ACC112 (cell line): Measurements from ENCODE around the gene SRPRB.

Experiments used
- H2AFZ ChIP-seq: fragments of 200-600 bp; sonication (generic); one replicate; pipeline ENCODE4 v1.6.0; 2017; ENCODE audit warnings: antibody characterized with exemption, low read length; ENCODE audit not compliant: unreplicated experiment
- H3K27ac ChIP-seq: fragments of 200-600 bp; sonication (generic); 2 replicates; pipeline ENCODE4 v1.5.1; 2014; ENCODE audit warnings: low read depth, mild to moderate bottlenecking, antibody characterized with exemption, low read length, moderate library complexity
- H3K27me3 ChIP-seq: fragments of 200-600 bp; sonication (generic); 2 replicates; pipeline ENCODE4 v1.6.1; 2014; ENCODE audit warnings: mild to moderate bottlenecking, antibody characterized with exemption, low read length, moderate library complexity, mixed read lengths; ENCODE audit not compliant: insufficient read depth
- H3K36me3 ChIP-seq: fragments of 200-600 bp; sonication (generic); 2 replicates; pipeline ENCODE4 v1.6.1; 2016; ENCODE audit warnings: mild to moderate bottlenecking, antibody characterized with exemption, low read length, moderate library complexity, mixed read lengths; ENCODE audit not compliant: insufficient read depth
- H3K4me1 ChIP-seq: fragments of 200-600 bp; sonication (generic); one replicate; pipeline ENCODE4 v1.6.1; 2016; ENCODE audit warnings: low read length, mixed read lengths; ENCODE audit not compliant: insufficient read depth, unreplicated experiment, control insufficient read depth
- H3K4me3 ChIP-seq: fragments of 200-600 bp; sonication (generic); 2 replicates; pipeline ENCODE4 v1.5.1; 2014; ENCODE audit warnings: mild to moderate bottlenecking, low read depth, low read length
- H3K79me2 ChIP-seq: fragments of 200-600 bp; sonication (generic); one replicate; pipeline ENCODE4 v1.6.0; 2016; ENCODE audit warnings: low read length; ENCODE audit not compliant: control insufficient read depth, unreplicated experiment, insufficient read depth

Gene SRPRB

DNA sequence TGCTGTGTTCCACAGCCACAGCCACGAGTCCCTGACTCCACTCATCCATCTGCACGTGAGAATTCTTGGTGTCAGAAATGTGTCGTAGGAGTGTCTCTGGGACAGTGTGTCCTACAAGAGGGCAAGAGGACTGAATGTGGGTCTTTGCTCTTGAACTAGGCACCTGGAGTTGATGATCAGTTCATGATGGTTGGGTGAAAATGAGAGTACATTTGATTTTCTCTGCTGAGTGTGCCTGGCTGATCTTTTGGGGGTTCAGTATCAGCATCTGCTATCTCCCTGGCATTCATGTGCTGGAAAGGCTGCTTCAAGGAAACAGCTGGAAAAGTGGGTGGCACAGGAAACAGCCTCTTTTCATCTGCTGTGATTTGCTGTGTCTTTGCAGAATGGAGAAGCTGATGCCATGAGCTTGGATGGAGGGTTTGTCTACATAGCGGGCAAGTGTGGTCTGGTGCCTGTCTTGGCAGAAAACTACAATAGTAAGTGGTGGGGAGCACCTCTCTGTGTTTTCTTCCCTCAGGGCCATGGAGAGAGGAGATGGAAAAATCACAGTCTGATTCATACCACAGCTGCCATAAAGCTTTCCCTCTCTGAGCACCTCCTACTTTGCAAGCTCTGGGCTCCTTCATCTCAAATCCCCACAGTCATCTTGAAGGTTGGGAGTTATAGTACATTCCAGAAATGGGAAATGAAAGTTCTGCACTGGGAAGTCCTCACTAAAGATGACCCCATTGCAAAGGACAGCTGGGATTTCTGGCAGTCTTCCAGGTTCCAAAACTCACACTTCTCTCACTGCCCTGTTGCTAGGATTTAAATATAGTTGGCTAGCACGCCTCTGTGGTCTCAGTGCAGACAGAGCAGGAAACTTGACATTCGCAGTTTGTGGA is 41.6 kb upstream of the SRPRB start:
- Histone ChIP-seq H3K79me2 (no peaks in the 10 kb centered on the region), H3K36me3 (no peaks in the 10 kb centered on the region), H3K27me3 (peaks cover 95% of the 10 kb centered on the region), H3K4me1 (no peaks in the 10 kb centered on the region), H3K4me3 (no peak overlapping the region), H2AFZ (no peak overlapping the region), H3K27ac (no peak overlapping the region)

- Histone ChIP-seq H3K79me2 (no peaks in the 10 kb centered on the region), H3K27me3 (peaks cover 95% of the 10 kb centered on the region), H2AFZ (no peak overlapping the region), H3K36me3 (no peaks in the 10 kb centered on the region), H3K4me3 (no peak overlapping the region), H3K27ac (no peak overlapping the region), H3K4me1 (no peaks in the 10 kb centered on the region)
Observed at GRCh38 chr3:133765256-133765655, 40.4 kb upstream of the SRPRB start.

DNA sequence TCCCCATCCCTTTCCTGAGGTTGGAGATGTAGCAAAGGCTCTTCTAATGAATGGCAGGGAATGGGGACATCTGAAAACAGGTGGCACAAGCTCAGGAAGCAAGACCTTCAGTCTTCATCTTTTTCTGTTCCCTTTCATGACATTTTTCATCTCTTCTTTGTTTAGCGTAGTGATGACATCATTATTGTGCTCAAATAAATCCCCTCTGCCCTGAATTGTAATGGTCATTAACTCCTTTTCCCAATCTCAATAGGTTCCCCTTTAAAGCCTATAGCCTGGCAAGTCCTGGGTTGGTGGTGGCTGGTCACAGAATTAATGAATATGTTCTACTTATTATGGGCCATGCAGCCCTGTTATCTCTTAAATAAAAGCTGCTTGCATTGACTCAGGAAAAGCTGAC is 38.0 kb upstream of the SRPRB start:
- Histone ChIP-seq H2AFZ (no peak overlapping the region), H3K79me2 (no peaks in the 10 kb centered on the region)

GRCh38 chr3:133769536-133769935 is 36.1 kb upstream of the SRPRB start:
- no peak overlapping the region for H3K27ac ChIP-seq
- H3K36me3 ChIP-seq: no peaks in the 10 kb centered on the region
- H2AFZ ChIP-seq: no peak overlapping the region
- H3K4me1 ChIP-seq: no peaks in the 10 kb centered on the region
- H3K79me2 ChIP-seq: no peaks in the 10 kb centered on the region
- peaks cover 75% of the 10 kb centered on the region for H3K27me3 ChIP-seq
- no peak overlapping the region for H3K4me3 ChIP-seq

More for the DNA sequence above, 38.0 kb upstream of the SRPRB start:
- no peak overlapping the region for H3K4me3 ChIP-seq
- H3K4me1 ChIP-seq: no peaks in the 10 kb centered on the region
- H3K27ac ChIP-seq: no peak overlapping the region
- peaks cover 86% of the 10 kb centered on the region for H3K27me3 ChIP-seq
- no peaks in the 10 kb centered on the region for H3K36me3 ChIP-seq

DNA sequence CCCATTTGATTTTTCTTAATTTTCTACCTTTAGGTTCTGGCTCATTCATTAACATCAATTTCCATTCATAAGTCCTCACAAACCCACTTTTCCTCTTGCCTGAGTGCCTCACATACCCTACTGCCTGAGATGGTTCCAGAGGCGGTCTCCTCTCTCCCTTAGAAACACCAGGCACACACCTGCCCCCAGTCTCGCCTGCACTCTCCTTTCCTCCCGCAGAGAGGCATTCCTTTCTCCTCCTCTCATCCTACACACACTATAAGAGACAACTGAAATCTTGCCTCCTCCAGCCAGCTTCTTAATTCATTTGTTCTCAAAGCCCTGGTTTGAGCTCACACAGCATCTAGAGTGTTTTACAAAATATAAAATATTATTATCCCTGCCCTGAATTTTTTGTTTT is 31.9 kb upstream of the SRPRB start:
- no peak overlapping the region for H3K4me3 ChIP-seq
- H3K36me3 ChIP-seq: no peaks in the 10 kb centered on the region
- no peaks in the 10 kb centered on the region for H3K4me1 ChIP-seq
- H2AFZ ChIP-seq: no peak overlapping the region
- H3K27me3 ChIP-seq: peaks cover 69% of the 10 kb centered on the region
- no peaks in the 10 kb centered on the region for H3K79me2 ChIP-seq
- H3K27ac ChIP-seq: no peak overlapping the region

DNA sequence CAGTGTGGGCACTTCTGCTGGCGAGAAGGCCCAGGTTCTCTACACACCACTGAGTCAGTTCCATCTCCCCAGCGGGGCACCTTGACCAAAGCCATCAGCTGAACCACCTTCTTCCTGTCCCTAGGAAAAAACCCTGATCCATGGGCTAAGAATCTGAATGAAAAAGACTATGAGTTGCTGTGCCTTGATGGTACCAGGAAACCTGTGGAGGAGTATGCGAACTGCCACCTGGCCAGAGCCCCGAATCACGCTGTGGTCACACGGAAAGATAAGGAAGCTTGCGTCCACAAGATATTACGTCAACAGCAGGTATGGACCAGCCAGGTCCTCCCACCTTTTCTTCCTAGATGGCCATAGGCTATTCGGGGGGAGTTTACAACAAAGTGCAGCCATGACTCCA is 30.3 kb upstream of the SRPRB start:
- no peak overlapping the region for H3K27ac ChIP-seq
- H2AFZ ChIP-seq: no peak overlapping the region
- H3K4me3 ChIP-seq: no peak overlapping the region
- no peaks in the 10 kb centered on the region for H3K36me3 ChIP-seq
- H3K79me2 ChIP-seq: no peaks in the 10 kb centered on the region
- peaks cover 71% of the 10 kb centered on the region for H3K27me3 ChIP-seq
- H3K4me1 ChIP-seq: no peaks in the 10 kb centered on the region

DNA sequence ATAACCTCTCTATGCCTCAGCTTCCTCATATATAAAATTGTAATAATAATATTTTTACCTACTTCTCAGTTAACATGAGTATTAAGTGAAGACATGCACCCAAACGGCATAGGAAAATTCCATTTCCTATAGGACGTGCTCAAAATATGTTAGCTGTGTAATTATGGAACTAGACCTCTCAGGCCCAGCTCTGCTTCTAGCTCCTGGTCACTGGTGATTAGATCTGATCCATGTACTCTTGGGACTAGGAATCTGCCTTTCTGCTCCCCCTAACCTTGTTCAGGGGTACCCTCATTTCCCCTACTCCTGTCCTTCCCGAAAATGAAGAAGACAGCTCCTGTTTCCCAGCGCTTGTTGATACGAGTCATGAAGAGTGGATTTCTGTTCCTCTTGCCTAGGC is 29.8 kb upstream of the SRPRB start:
- no peak overlapping the region for H3K27ac ChIP-seq
- H2AFZ ChIP-seq: no peak overlapping the region
- no peaks in the 10 kb centered on the region for H3K4me1 ChIP-seq
- H3K27me3 ChIP-seq: peaks cover 66% of the 10 kb centered on the region
- no peaks in the 10 kb centered on the region for H3K79me2 ChIP-seq
- H3K36me3 ChIP-seq: no peaks in the 10 kb centered on the region
- no peak overlapping the region for H3K4me3 ChIP-seq

DNA sequence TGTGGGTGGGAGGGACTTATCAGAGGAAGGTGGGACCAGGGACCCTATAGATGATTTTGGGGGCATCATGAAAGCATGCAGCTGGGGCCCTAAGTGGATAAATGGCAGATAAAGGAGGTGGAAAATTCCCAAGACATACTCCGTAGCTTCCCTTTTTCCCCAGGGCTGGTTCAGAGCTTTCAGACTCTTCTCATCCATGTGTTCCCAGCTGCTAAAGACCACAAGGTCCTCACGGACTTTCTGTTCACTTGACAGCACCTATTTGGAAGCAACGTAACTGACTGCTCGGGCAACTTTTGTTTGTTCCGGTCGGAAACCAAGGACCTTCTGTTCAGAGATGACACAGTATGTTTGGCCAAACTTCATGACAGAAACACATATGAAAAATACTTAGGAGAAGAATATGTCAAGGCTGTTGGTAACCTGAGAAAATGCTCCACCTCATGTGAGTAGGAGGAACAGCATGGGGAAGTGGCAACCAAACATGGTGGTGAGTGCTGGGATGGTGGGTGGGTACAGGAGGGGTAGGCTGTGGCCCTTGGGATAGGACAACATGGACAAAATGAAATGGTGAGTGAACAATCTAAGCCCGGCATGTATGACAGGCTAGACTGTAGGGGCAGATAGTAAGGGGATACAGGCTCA is 28.7 kb upstream of the SRPRB start:
- Histone ChIP-seq H3K27ac (no peak overlapping the region), H2AFZ (no peak overlapping the region)

DNA sequence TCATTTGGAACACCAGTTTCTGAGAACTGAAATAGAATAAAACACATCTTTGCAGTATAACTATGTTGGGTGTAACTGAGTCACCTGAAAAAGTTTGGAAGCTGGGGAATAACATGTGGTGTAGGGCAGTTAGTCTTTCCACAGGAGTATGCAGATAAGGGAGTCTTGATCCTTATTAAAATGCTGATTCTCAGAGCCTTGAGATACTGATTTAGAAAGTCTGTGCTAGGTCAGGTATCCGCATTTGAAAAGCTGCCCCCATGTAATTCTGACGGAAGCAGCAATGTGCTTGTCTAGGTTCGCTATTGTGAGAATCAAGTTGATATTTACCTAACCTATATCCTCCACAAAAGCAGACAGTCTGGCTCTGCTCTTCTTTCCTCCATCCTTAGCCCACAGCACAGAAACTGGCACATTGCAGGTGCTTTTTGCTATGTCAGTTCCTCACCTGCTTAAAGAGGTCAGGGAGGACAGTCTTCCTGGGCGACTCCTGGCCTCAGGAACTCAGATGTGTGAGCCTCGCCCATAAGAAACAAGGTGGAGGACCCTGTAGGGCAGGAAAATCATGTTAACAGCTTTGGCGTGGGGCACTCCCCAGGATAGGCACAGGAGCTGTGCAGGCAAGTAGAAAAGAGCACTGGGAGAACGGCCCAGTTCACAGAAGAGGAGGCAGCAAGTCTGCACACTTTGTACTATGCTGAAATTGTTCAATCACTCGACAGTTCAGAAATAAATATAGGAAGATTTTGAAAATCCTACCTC is 27.6 kb upstream of the SRPRB start:
- Histone ChIP-seq H3K4me1 (no peaks in the 10 kb centered on the region), H3K27ac (no peak overlapping the region), H3K27me3 (peaks cover 66% of the 10 kb centered on the region), H3K36me3 (no peaks in the 10 kb centered on the region), H3K4me3 (no peak overlapping the region), H3K79me2 (no peaks in the 10 kb centered on the region), H2AFZ (no peak overlapping the region)

More for the DNA sequence above, 28.7 kb upstream of the SRPRB start:
- Histone ChIP-seq H3K27me3 (peaks cover 65% of the 10 kb centered on the region), H3K36me3 (no peaks in the 10 kb centered on the region), H3K4me1 (no peaks in the 10 kb centered on the region), H3K4me3 (no peak overlapping the region), H3K79me2 (no peaks in the 10 kb centered on the region)

- no peak overlapping the region for H2AFZ ChIP-seq
Observed at GRCh38 chr3:133779626-133780203, 25.9 kb upstream of the SRPRB start.

More at GRCh38 chr3:133779626-133780203, 25.9 kb upstream of the SRPRB start:
- Histone ChIP-seq H3K4me1 (no peaks in the 10 kb centered on the region), H3K79me2 (no peaks in the 10 kb centered on the region), H3K4me3 (no peak overlapping the region), H3K27ac (no peak overlapping the region), H3K36me3 (no peaks in the 10 kb centered on the region), H3K27me3 (peaks cover 63% of the 10 kb centered on the region)
